ENCODE results near the gene UVRAG.
A peak's percentile ranks its signal among the peaks of the same experiment; 100 is the strongest.
"Not testable (repeated sequence)": the region's sequence is repeated elsewhere in the genome, so short reads cannot be mapped to it uniquely, and the experiment has no call there.

The UVRAG gene

GRCh38 chr11:75845324-75845723 lies 30.3 kb downstream of the UVRAG start:
- DNase-seq (ENCODE audit: low spot score), result no peak

DNA sequence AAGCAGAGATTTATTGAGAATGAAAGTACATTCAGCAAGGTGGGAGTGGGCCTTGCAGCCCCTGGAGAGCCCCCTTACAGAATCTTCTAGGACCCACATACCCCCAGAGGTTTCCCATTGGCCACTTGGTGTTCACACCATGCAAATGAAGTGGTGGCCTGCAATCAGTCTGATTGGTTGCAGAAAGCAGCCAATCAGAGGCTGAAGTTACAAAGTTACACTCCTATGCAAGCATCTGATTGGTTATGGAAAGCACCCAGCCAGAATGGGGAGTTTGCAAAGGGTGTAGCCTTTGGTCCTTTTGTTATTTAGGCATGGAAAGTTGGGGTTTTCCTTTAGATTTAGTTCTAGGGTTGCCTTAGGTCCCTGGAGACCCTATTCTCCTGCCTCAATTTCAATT lies 34.9 kb downstream of the UVRAG start:
- DNase-seq (ENCODE audit: low spot score), result no peak

- no peak for DNase-seq (ENCODE audit: low spot score)
Measured at GRCh38 chr11:75850787-75851186, 35.8 kb downstream of the UVRAG start.

DNA sequence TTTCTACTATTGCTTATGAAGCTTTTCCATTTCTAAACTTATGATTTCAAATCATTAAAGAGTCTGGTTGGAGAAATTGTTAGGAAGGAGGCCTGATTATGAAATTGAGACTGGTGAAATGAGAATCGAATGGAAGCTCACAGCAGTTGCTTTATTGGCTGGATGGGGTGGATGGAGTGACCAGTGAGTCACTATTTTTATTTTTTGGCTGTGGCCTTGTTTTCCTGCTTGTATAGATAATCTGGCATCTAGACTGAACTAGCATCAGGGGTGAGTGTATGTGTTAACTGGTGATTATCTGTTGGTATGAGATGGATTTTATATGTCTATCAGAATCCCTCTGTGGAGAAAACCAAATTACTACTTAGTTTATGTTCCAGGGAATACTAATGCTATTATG lies 36.2 kb downstream of the UVRAG start:
- no peak for DNase-seq (ENCODE audit: low spot score)

DNA sequence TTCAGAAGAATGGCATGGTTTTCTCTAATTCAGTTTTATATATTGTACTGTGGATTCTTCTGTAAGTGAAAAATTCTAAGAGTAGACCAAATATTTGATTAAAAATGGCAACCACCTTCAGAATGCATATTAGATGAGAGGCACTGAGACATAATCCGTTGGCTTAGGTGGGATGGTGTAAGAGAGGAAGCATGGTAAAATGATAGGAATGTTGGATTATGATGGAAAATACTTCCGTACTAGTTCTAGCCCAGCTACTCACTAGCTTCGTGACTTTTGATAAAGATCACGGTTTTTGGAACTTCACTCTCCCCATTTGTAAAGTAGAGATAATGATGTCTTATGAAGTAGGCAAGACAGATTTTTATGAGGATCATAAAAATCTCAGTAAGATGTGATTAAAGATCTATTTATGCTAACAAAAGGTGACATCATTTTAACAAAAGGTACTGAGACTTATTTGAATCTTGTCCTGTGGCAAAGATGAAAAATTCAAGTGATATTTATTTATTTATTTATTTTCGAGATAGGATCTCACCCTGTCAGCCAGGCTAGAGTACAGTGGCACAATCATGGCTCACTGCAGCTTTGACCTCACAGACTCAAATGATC lies 37.5 kb downstream of the UVRAG start:
- DNase-seq (ENCODE audit: low spot score), result no peak

GRCh38 chr11:75853563-75853962 lies 38.6 kb downstream of the UVRAG start:
- not testable (repeated sequence) for DNase-seq (ENCODE audit: low spot score)

DNA sequence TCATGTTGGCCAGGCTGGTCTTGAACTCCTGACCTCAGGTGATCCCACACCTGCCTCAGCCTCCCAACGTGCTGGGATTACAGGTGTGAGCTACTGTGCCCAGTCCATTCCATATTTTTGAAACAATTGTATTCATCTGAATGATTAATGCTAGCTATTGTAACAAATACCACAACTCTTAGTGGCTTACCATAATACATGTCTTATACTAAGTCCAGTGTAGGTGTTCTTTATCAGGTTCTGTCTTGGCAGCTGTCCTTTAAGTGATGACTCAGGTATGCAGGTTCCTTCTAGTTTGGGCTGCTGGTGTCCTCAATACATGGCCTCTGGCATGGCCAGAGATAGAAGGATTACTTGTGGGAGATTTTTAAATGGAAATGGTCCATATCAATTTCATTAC lies 39.0 kb downstream of the UVRAG start:
- DNase-seq (ENCODE audit: low spot score), result no peak

DNA sequence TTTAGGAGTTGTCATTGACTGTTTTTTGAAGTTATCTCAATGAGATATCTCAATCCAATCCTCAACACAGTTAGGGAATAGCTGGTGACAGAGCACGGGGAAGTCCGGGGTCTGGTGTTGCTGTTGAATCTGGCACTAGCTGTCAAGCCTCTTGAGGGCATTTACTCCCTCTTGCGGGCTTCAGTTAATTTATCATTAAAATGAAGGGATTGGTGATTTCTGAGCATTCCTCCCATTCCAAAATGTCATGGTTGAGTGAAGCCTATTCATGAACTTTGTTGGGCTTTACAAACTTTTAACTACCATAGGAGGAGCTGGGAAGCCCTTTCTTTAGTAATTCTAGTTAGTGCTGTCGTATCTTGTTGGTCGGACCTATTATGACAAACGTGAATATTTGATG lies 40.2 kb downstream of the UVRAG start:
- no peak for DNase-seq (ENCODE audit: low spot score)

- DNase-seq (ENCODE audit: low spot score), result no peak
Measured at GRCh38 chr11:75856912-75857311, 41.9 kb downstream of the UVRAG start.

DNA sequence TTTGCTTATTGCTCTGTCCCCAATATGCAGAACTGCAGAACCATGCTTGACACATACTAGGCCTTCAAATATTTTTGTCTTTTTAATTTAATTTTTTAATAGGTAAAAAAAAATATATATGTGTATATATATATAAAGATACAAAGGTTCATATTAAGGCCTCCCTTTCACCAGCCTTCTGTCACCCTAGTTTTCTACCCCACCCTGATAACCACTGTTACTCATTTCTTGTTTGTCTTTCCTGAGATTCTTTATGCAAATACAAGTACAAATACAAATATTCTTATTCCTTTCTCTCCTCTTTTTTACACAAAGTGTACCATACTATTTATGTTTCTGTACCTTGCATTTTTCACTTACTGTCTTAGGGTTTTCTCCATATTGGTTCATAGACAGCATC lies 43.0 kb downstream of the UVRAG start:
- DNase-seq (ENCODE audit: low spot score), result no peak

- DNase-seq (ENCODE audit: low spot score), result peak; percentile 28
Measured at GRCh38 chr11:75858613-75859012, 43.6 kb downstream of the UVRAG start.

GRCh38 chr11:75859614-75860013 lies 44.6 kb downstream of the UVRAG start:
- no peak for DNase-seq (ENCODE audit: low spot score)

DNA sequence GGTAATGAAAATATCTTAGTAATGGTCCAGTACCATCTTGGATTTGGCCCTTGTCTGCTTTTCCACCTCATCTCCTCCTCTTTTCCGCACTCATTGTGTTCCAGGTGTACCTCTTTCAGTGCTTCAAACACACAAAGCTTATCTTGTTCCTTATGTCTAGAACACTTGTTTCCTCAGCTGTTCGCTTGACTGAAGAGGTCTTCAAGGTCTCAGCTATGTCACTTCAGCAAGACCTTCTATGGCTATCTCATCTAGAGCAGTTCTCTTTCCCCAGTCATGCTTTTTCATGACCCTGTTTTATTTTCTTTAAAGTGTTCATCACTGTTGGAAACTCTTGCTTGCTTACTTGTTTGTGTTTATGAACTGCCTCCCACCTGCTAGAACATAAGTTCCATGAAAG lies 47.4 kb downstream of the UVRAG start:
- DNase-seq (ENCODE audit: low spot score), result no peak

DNA sequence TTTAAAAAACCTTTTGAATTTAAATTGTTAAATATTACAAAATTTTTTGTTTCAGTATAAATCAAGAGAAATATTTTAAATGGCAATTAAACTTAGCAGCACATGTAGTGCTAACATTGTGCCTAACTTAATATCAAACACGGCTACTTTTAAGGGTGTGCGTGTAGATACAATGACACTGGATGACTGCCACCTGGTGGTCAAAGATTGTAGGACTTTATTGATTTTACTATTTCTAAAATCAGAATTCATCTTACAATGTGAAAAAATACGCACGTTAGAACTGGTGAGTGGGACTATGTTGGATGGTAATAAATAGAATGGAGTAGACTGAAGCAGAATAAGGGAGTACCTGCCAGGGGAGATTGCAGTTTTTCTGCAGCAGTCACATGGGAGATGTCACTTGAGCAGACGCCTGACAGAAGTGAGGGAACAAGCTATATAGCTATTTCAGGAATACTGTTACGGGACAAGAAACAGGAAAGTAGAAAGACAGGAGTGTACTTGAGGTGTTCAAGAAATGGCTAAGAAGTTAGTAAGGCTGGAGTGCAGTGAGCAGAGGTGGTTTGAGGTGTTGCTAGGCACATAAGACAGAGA lies 52.9 kb downstream of the UVRAG start:
- peak; percentile 60 for DNase-seq (ENCODE audit: low spot score)

- no peak for DNase-seq (ENCODE audit: low spot score)
Measured at GRCh38 chr11:75868990-75869389, 54.0 kb downstream of the UVRAG start.

GRCh38 chr11:75869661-75870455 lies 54.8 kb downstream of the UVRAG start:
- DNase-seq (ENCODE audit: low spot score), result no peak

GRCh38 chr11:75872887-75873416 lies 57.9 kb downstream of the UVRAG start:
- DNase-seq (ENCODE audit: low spot score), result no peak

DNA sequence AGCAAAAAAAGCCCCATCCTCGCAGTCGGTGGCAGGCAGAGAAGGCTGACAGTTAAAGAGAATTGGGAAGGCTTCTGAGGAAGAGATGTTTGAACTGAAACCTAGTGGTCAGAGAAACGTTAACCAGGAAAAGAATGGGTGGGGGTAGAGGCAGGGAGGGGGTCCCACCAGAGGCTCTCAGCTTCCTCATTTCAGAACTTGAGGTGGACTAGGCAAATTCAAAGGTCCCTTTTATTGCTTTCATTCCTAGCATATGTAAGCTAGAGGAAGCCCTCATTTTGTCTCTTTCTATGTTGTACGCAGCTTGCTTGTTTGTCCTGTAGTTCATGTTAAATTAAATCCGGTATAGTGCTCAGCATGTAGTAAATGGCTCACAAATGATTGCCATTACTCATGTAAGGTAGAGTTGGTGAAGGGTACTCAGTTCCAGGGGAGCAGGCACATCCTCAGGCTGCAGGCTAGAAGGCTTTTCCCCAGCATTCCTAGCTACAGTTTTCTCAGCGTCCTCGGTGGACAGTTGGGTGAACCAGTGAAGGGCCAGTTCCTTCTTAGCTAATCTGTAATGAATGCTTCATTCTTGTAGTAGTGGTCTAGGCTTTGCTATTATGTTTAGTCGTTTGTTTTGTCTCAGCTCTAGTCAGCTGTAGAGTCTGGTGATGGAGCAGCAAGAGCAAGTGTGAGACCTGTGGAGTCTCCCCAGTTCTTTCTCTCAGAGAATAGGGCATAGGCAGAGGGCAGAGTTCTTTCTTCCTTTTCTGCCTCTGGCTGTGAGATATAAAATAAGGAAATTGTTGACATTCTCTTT lies 58.6 kb downstream of the UVRAG start:
- DNase-seq (ENCODE audit: low spot score), result no peak

GRCh38 chr11:75874684-75875341 lies 59.8 kb downstream of the UVRAG start:
- no peak for DNase-seq (ENCODE audit: low spot score)

GRCh38 chr11:75877327-75877726 lies 62.3 kb downstream of the UVRAG start:
- not testable (repeated sequence) for DNase-seq (ENCODE audit: low spot score)

GRCh38 chr11:75877931-75878330 lies 62.9 kb downstream of the UVRAG start:
- not testable (repeated sequence) for DNase-seq (ENCODE audit: low spot score)

DNA sequence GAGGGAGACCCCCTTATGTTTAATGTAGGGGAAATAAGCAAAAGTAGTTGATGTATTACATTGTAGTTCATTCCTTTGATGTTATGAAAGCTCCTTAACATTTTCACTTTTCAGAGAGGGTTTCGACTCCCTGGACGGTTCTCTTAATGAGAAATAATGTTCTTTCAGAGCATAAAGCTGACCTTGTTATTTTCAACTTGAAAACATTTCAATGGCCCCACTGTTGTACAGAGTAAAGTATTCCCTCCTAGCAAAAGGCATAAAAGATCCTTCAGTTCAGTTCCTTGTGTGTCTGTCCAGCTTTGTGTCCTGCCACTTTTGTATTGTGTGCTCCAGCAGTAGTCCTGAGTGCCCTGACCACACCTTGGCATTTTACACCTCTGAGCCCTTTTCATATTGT lies 63.9 kb downstream of the UVRAG start:
- DNase-seq (ENCODE audit: low spot score), result no peak

All from AG08396 (cell line).